ENCODE measurements around the gene ARNT2. TPM values are rescaled to one million over a fixed set of nuclear protein-coding genes. Genes with fewer than 3 reads are reported as not detected.

The ARNT2 gene
- total RNA-seq, 4 donors from 2014 or later, result 0.26 to 22.9 (median 7.0) TPM

DNA sequence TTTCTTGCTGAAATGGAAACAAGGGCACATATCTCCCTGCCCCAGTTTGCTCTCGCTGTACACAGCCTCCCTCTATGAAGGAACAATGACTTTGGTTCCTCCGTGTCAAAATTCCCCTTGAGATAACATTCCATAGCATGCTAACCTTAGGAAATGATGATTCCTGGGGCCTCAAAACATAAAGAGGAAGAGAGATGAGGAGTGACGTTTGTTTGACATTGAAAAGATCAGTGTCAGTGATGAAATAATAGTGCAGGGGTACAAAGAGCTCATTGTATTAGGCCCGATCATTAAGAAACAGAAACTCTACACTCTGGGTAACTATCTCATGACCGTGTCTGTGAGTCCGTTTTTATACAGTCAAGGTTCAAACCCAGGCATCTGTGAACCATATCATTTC lies 55.2 kb downstream of the ARNT2 start:
- Histone ChIP-seq H3K27me3 (no peaks in the 10 kb centered on the region), H3K4me3 (no peak overlapping the region), H3K36me3 (no peaks in the 10 kb centered on the region), H3K4me1 (no peaks in the 10 kb centered on the region), H3K27ac (no peak overlapping the region), H3K9me3 (no peaks in the 10 kb centered on the region)
- no peak for DNase-seq
- TF ChIP-seq, protein P1, sequence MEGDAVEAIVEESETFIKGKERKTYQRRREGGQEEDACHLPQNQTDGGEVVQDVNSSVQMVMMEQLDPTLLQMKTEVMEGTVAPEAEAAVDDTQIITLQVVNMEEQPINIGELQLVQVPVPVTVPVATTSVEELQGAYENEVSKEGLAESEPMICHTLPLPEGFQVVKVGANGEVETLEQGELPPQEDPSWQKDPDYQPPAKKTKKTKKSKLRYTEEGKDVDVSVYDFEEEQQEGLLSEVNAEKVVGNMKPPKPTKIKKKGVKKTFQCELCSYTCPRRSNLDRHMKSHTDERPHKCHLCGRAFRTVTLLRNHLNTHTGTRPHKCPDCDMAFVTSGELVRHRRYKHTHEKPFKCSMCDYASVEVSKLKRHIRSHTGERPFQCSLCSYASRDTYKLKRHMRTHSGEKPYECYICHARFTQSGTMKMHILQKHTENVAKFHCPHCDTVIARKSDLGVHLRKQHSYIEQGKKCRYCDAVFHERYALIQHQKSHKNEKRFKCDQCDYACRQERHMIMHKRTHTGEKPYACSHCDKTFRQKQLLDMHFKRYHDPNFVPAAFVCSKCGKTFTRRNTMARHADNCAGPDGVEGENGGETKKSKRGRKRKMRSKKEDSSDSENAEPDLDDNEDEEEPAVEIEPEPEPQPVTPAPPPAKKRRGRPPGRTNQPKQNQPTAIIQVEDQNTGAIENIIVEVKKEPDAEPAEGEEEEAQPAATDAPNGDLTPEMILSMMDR (IDR thresholded peaks at IDR 0.05), result no peak
- no peak for TF ChIP-seq POLR2A (IDR thresholded peaks at IDR 0.05)
- intact Hi-C loops (cut with DNase I; ENCODE audit: low total_unique reads), result loop anchor here (5.0 to 10.0 kb wide), 2 partner anchors 245 to 508 kb away; no protein-coding TSS in a partner anchor

DNA sequence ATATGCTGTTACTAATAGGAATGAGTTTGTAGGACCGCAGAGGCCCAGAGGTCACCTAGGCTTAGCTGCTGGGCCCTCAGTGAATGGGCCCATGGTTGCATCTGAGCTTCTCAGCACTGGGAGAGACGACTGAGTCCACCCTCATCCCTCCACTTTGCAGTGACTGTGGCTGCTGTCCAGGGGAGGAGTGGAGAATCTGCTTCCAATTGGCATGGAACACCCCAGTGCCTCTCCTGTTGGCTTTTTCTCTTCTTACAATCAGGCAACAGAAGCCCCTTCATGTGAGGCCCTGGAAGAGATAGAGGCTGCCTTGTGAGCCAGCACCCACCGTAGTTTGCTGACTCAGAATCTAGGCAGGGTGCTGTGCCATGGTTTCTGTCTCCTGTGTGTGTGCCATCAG lies 55.6 kb downstream of the ARNT2 start:
- TF ChIP-seq, protein P1 (IDR thresholded peaks at IDR 0.05), result no peak
- no peak for TF ChIP-seq POLR2A (IDR thresholded peaks at IDR 0.05)
- Histone ChIP-seq H3K4me1 (no peaks in the 10 kb centered on the region), H3K36me3 (no peaks in the 10 kb centered on the region), H3K27ac (no peak overlapping the region), H3K27me3 (no peaks in the 10 kb centered on the region), H3K4me3 (no peak overlapping the region), H3K9me3 (no peaks in the 10 kb centered on the region)
- no peak for DNase-seq
- intact Hi-C loops (cut with DNase I; ENCODE audit: low total_unique reads), result loop anchor here (5.0 to 10.0 kb wide), 2 partner anchors 245 to 507 kb away; no protein-coding TSS in a partner anchor

GRCh38 chr15:80461356-80462095 lies 57.3 kb downstream of the ARNT2 start:
- no peaks in the 10 kb centered on the region for H3K9me3 ChIP-seq
- H3K27me3 ChIP-seq, result no peaks in the 10 kb centered on the region
- no peak overlapping the region for H3K4me3 ChIP-seq
- H3K4me1 ChIP-seq, result no peaks in the 10 kb centered on the region
- H3K36me3 ChIP-seq, result no peaks in the 10 kb centered on the region
- intact Hi-C loops (cut with DNase I; ENCODE audit: low total_unique reads), result no loop called here
- no peak for TF ChIP-seq POLR2A (IDR thresholded peaks at IDR 0.05)
- TF ChIP-seq, protein P1 (IDR thresholded peaks at IDR 0.05), result no peak
- H3K27ac ChIP-seq, result no peak overlapping the region
- no peak for DNase-seq

GRCh38 chr15:80462111-80462510 lies 57.9 kb downstream of the ARNT2 start:
- no peak overlapping the region for H3K27ac ChIP-seq
- no peaks in the 10 kb centered on the region for H3K36me3 ChIP-seq
- intact Hi-C loops (cut with DNase I; ENCODE audit: low total_unique reads), result no loop called here
- no peak for DNase-seq
- no peaks in the 10 kb centered on the region for H3K9me3 ChIP-seq
- no peaks in the 10 kb centered on the region for H3K27me3 ChIP-seq
- no peak overlapping the region for H3K4me3 ChIP-seq
- TF ChIP-seq, protein P1 (IDR thresholded peaks at IDR 0.05), result no peak
- no peak for TF ChIP-seq POLR2A (IDR thresholded peaks at IDR 0.05)
- H3K4me1 ChIP-seq, result no peaks in the 10 kb centered on the region

DNA sequence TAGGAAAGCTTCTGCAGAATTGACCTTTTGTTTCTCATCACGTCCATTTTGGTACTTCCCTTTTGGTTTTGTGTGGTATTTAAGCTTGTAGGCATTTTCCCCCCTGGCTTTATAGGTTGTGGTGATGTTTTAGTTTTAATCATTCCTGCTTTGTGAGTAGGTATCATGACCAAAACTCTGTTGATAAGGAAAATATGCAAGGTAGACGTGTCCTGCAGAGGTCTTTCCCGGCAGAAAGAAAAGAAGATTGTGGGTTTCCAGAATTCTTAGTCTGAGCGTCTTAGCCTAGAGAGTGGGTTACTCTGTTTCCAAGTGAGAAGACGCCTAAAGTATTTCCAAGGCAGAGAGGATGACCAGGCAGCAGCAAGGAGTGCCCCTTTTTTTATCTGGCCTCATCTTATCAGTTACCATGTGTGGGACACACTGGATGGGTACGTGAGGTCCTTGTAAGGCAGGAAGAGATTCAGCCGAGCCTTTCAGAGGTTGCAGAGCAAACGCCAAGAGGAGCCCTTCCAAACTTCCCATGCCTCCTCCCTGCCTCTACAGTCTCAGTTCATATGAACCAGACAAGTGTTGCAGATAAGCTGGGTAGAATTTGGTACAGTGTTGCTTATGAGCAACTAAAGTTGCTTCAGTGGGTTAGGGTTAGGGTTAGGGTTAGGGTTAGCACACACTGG lies 58.8 kb downstream of the ARNT2 start:
- Histone ChIP-seq H3K27ac (no peak overlapping the region), H3K27me3 (no peaks in the 10 kb centered on the region), H3K36me3 (no peaks in the 10 kb centered on the region), H3K9me3 (no peaks in the 10 kb centered on the region), H3K4me3 (no peak overlapping the region), H3K4me1 (no peaks in the 10 kb centered on the region)
- TF ChIP-seq, protein P1 (IDR thresholded peaks at IDR 0.05), result no peak
- no peak for TF ChIP-seq POLR2A (IDR thresholded peaks at IDR 0.05)
- DNase-seq, result no peak
- intact Hi-C loops (cut with DNase I; ENCODE audit: low total_unique reads), result no loop called here
